ENCODE measurements around the gene CMKLR1. TPM values are rescaled to one million over a fixed set of nuclear protein-coding genes. Genes with fewer than 3 reads are reported as not detected.

Gene CMKLR1
- total RNA-seq, 3 donors from 2014 or later (not counting 1 experiment from before 2014, with no cell fraction given) = 40.7 to 99.1 (median 63.2) TPM

GRCh38 chr12:108252523-108252922, 86.6 kb downstream of the CMKLR1 start:
- Histone ChIP-seq H3K27ac (ENCODE audit: low read length) (no peak overlapping the region), H3K4me3 (ENCODE audit: low read length) (no peak overlapping the region), H3K4me1 (ENCODE audit: control insufficient read depth, insufficient read depth, low read length) (peaks cover 5% of the 10 kb centered on the region), H3K36me3 (ENCODE audit: control insufficient read depth, insufficient read depth, low read length) (no peaks in the 10 kb centered on the region), H3K27me3 (ENCODE audit: control insufficient read depth, insufficient read depth, low read length) (no peaks in the 10 kb centered on the region), H3K9me3 (ENCODE audit: control insufficient read depth, insufficient read depth, low read length) (no peaks in the 10 kb centered on the region)
- Mint-ChIP-seq H3K4me3 (no peak overlapping the region), H3K27ac (no peak overlapping the region), H3K9me3 (no peaks in the 10 kb centered on the region), H3K27me3 (ENCODE audit: low read depth in 2 of 2) (peaks cover 3 to 6% of the 10 kb centered on the region in 2 donors), H3K36me3 (no peaks in the 10 kb centered on the region), H3K4me1 (peaks cover 11 to 16% of the 10 kb centered on the region in 2 donors)
- intact Hi-C loops (cut with micrococcal nuclease) = no loop called here
- TF ChIP-seq, protein P1, sequence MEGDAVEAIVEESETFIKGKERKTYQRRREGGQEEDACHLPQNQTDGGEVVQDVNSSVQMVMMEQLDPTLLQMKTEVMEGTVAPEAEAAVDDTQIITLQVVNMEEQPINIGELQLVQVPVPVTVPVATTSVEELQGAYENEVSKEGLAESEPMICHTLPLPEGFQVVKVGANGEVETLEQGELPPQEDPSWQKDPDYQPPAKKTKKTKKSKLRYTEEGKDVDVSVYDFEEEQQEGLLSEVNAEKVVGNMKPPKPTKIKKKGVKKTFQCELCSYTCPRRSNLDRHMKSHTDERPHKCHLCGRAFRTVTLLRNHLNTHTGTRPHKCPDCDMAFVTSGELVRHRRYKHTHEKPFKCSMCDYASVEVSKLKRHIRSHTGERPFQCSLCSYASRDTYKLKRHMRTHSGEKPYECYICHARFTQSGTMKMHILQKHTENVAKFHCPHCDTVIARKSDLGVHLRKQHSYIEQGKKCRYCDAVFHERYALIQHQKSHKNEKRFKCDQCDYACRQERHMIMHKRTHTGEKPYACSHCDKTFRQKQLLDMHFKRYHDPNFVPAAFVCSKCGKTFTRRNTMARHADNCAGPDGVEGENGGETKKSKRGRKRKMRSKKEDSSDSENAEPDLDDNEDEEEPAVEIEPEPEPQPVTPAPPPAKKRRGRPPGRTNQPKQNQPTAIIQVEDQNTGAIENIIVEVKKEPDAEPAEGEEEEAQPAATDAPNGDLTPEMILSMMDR (IDR thresholded peaks at IDR 0.05) = no peak
- ATAC-seq (no peak), DNase-seq (no peak)
- 87% methylated on average over 7 of the region's 7 CpGs for WGBS (ENCODE audit: insufficient coverage)

- Histone ChIP-seq H3K36me3 (ENCODE audit: control insufficient read depth, insufficient read depth, low read length) (no peaks in the 10 kb centered on the region), H3K9me3 (ENCODE audit: control insufficient read depth, insufficient read depth, low read length) (no peaks in the 10 kb centered on the region), H3K27me3 (ENCODE audit: control insufficient read depth, insufficient read depth, low read length) (no peaks in the 10 kb centered on the region), H3K4me3 (ENCODE audit: low read length) (no peak overlapping the region), H3K27ac (ENCODE audit: low read length) (no peak overlapping the region), H3K4me1 (ENCODE audit: control insufficient read depth, insufficient read depth, low read length) (peaks cover 2% of the 10 kb centered on the region)
- H3K9me3 Mint-ChIP-seq = no peaks in the 10 kb centered on the region
- no peak overlapping the region for H3K4me3 Mint-ChIP-seq
- H3K4me1 Mint-ChIP-seq = peaks cover 0 to 3% of the 10 kb centered on the region in 2 donors
- H3K27ac Mint-ChIP-seq = no peak overlapping the region
- no peaks in the 10 kb centered on the region for H3K36me3 Mint-ChIP-seq
- DNase-seq = no peak
- intact Hi-C loops (cut with micrococcal nuclease) = no loop called here
- 88% methylated on average over 13 of the region's 13 CpGs for WGBS (ENCODE audit: insufficient coverage)
- H3K27me3 Mint-ChIP-seq (ENCODE audit: low read depth in 2 of 2) = peaks cover 0 to 3% of the 10 kb centered on the region in 2 donors
- TF ChIP-seq, protein P1 (IDR thresholded peaks at IDR 0.05) = no peak
- ATAC-seq = no peak
These were observed 91.1 kb downstream of the CMKLR1 start for GRCh38 chr12:108248011-108248410.

DNA sequence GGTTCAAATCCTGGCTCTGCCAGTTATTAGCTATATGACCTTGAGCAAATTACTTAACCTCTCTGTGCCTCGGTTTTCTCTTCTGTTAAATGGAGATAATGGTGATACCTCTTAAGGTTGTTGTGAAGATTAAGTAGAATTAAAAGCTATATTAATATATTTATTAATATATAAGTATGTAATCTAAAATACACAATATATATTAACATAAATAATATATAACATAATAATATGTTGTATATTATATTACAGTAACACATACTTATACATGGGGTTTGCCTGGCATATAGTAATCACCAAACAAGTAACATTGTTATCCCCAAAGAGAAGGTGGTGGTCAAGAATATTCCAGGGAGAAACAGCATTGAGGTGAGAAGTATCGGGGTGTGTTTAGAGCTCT, 92.0 kb downstream of the CMKLR1 start:
- H3K27me3 Mint-ChIP-seq (ENCODE audit: low read depth in 2 of 2) = peaks cover 0 to 3% of the 10 kb centered on the region in 2 donors
- intact Hi-C loops (cut with micrococcal nuclease) = no loop called here
- WGBS (ENCODE audit: insufficient coverage) = 100% methylated on average over 1 of the region's 2 CpGs

More for the DNA sequence above, 92.0 kb downstream of the CMKLR1 start:
- Histone ChIP-seq H3K4me1 (ENCODE audit: control insufficient read depth, insufficient read depth, low read length) (no peaks in the 10 kb centered on the region), H3K27me3 (ENCODE audit: control insufficient read depth, insufficient read depth, low read length) (no peaks in the 10 kb centered on the region), H3K27ac (ENCODE audit: low read length) (no peak overlapping the region), H3K4me3 (ENCODE audit: low read length) (no peak overlapping the region), H3K9me3 (ENCODE audit: control insufficient read depth, insufficient read depth, low read length) (no peaks in the 10 kb centered on the region), H3K36me3 (ENCODE audit: control insufficient read depth, insufficient read depth, low read length) (no peaks in the 10 kb centered on the region)
- Mint-ChIP-seq H3K36me3 (no peaks in the 10 kb centered on the region), H3K4me1 (peaks cover 0 to 3% of the 10 kb centered on the region in 2 donors), H3K4me3 (no peak overlapping the region), H3K27ac (no peak overlapping the region), H3K9me3 (no peaks in the 10 kb centered on the region)
- no peak for ATAC-seq
- no peak for DNase-seq
- TF ChIP-seq, protein P1 (IDR thresholded peaks at IDR 0.05) = no peak
